Measurements from ENCODE around the gene PHYKPL.

DNA sequence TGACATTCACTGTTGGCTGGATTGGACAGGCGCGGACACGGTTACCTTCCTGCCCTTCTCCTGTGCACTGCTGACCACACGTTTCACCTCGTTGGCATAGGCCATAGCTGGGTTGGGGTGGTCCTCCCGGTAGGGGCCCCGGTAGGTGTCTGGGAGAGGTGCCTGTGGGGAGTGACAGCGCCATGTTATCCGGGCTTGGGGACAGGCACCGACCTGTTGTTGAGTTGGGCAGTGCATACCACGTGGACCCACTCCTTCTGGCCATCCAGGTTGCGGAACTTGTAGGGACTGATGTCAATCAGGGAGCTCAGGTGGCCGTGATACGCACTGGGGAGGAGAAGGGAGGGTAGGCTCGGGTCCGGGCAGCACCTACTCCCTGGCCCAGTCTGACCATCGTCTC lies 8.2 kb downstream of the PHYKPL start:
- TF ChIP-seq, protein P1, sequence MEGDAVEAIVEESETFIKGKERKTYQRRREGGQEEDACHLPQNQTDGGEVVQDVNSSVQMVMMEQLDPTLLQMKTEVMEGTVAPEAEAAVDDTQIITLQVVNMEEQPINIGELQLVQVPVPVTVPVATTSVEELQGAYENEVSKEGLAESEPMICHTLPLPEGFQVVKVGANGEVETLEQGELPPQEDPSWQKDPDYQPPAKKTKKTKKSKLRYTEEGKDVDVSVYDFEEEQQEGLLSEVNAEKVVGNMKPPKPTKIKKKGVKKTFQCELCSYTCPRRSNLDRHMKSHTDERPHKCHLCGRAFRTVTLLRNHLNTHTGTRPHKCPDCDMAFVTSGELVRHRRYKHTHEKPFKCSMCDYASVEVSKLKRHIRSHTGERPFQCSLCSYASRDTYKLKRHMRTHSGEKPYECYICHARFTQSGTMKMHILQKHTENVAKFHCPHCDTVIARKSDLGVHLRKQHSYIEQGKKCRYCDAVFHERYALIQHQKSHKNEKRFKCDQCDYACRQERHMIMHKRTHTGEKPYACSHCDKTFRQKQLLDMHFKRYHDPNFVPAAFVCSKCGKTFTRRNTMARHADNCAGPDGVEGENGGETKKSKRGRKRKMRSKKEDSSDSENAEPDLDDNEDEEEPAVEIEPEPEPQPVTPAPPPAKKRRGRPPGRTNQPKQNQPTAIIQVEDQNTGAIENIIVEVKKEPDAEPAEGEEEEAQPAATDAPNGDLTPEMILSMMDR (IDR thresholded peaks at IDR 0.05; ENCODE audit: borderline replicate concordance, extremely low read depth, low read length, poor library complexity, severe bottlenecking) = no peak
- no peak for TF ChIP-seq EZH2 (IDR thresholded peaks at IDR 0.05; ENCODE audit: borderline replicate concordance, low read depth, low read length, severe bottlenecking)
